HEK293 (cell line): ENCODE results near the gene MARCHF10.
"Not testable (repeated sequence)": the region's sequence is repeated elsewhere in the genome, so short reads cannot be mapped to it uniquely, and the experiment has no call there.

Source experiments
- CTCF ChIA-PET: fragments of 350-600 bp; formaldehyde crosslinking; extraction: SDS; loops from one replicate; lab custom pipeline; 2021; ENCODE audit warnings: antibody characterized with exemption; lab: Yijun Ruan, JAX
- POLR2A ChIA-PET: fragments of 300-600 bp; formaldehyde crosslinking; extraction: SDS; loops from one replicate; lab custom pipeline; 2020; ENCODE audit warnings: antibody characterized with exemption, inconsistent platforms; lab: Yijun Ruan, JAX
- H3K27ac ChIP-seq: fragments of 200-500 bp; sonication (Bioruptor generic); 2 replicates; pipeline ENCODE4 v1.5.1; 2014; ENCODE audit warnings: low read depth, low read length, control low read depth, inconsistent platforms; ENCODE audit errors: extremely low read depth
- H3K36me3 ChIP-seq, 2 experiments: fragments of 200-500 bp in 1 of 2; sonication (Bioruptor generic) in 1 of 2; 1 replicate in 1 of 2; 2 replicates in 1 of 2; pipeline ENCODE4 v1.5.1; 2014 to 2017; ENCODE audit warnings: inconsistent platforms in 2 of 2, low read length in 2 of 2; ENCODE audit not compliant: control insufficient read depth in 2 of 2, insufficient read depth in 1 of 2
- H3K4me1 ChIP-seq: fragments of 200-500 bp; sonication (Bioruptor generic); 2 replicates; pipeline ENCODE4 v1.5.1; 2014; ENCODE audit warnings: mild to moderate bottlenecking, low read length, inconsistent platforms; ENCODE audit not compliant: control insufficient read depth, insufficient read depth
- H3K4me3 ChIP-seq: 2 replicates; pipeline ENCODE4 v1.5.1; 2011; ENCODE audit warnings: low read depth, mild to moderate bottlenecking, control low read depth, low read length, moderate library complexity
- H3K9me3 ChIP-seq: fragments of 200-500 bp; sonication (Bioruptor generic); 2 replicates; pipeline ENCODE4 v1.5.1; 2014; ENCODE audit warnings: low read depth, low read length, inconsistent platforms; ENCODE audit not compliant: control insufficient read depth, insufficient read depth
- OVOL3 ChIP-seq: fragments of 450-650 bp; formaldehyde crosslinking; IDR thresholded peaks from 2 replicates; pipeline ENCODE4 v1.5.1; 2016; ENCODE audit warnings: missing biosample characterization, missing genetic modification characterization
- ZBTB20 ChIP-seq: fragments of 450-650 bp; formaldehyde crosslinking; IDR thresholded peaks from 2 replicates; pipeline ENCODE4 v1.5.1; 2016; ENCODE audit warnings: missing biosample characterization, missing genetic modification characterization
- ZBTB8A ChIP-seq: fragments of 450-650 bp; formaldehyde crosslinking; IDR thresholded peaks from 2 replicates; pipeline ENCODE4 v1.5.1; 2016; ENCODE audit warnings: missing biosample characterization, missing genetic modification characterization
- ZNF140 ChIP-seq: fragments of 450-650 bp; formaldehyde crosslinking; IDR thresholded peaks from 2 replicates; pipeline ENCODE4 v1.5.1; 2016; ENCODE audit warnings: missing biosample characterization, missing genetic modification characterization
- ZNF266 ChIP-seq: fragments of 450-650 bp; formaldehyde crosslinking; IDR thresholded peaks from 2 replicates; pipeline ENCODE4 v1.5.1; 2016; ENCODE audit warnings: missing biosample characterization, missing genetic modification characterization, low read depth
- ZNF394 ChIP-seq: fragments of 450-650 bp; formaldehyde crosslinking; IDR thresholded peaks from 2 replicates; pipeline ENCODE4 v1.5.1; 2016; ENCODE audit warnings: missing biosample characterization, missing genetic modification characterization, mild to moderate bottlenecking, moderate library complexity, borderline replicate concordance
- ZNF426 ChIP-seq: fragments of 450-650 bp; formaldehyde crosslinking; IDR thresholded peaks from 2 replicates; pipeline ENCODE4 v1.5.1; 2017; ENCODE audit warnings: missing biosample characterization, missing genetic modification characterization, mild to moderate bottlenecking, inconsistent platforms, moderate library complexity
- ZNF555 ChIP-seq: fragments of 450-650 bp; formaldehyde crosslinking; conservative IDR thresholded peaks from 2 replicates; pipeline ENCODE4 v1.5.1; 2017; ENCODE audit warnings: missing biosample characterization, mild to moderate bottlenecking, missing genetic modification characterization, inconsistent platforms
- ZNF560 ChIP-seq: fragments of 450-650 bp; formaldehyde crosslinking; IDR thresholded peaks from 2 replicates; pipeline ENCODE4 v1.5.1; 2017; ENCODE audit warnings: missing biosample characterization, missing genetic modification characterization, borderline replicate concordance
- ZNF623 ChIP-seq: fragments of 450-650 bp; formaldehyde crosslinking; IDR thresholded peaks from 2 replicates; pipeline ENCODE4 v1.5.1; 2016; ENCODE audit warnings: missing biosample characterization, missing genetic modification characterization
- ZNF664 ChIP-seq: fragments of 450-650 bp; formaldehyde crosslinking; IDR thresholded peaks from 2 replicates; pipeline ENCODE4 v1.5.1; 2016; ENCODE audit warnings: missing biosample characterization, missing genetic modification characterization
- ZXDB ChIP-seq: fragments of 450-650 bp; formaldehyde crosslinking; IDR thresholded peaks from 2 replicates; pipeline ENCODE4 v1.5.1; 2016; ENCODE audit warnings: missing biosample characterization, missing genetic modification characterization
- TF ChIP-seq, protein P1 (sequence below): fragments of 450-650 bp; formaldehyde crosslinking; conservative IDR thresholded peaks from 2 replicates; pipeline ENCODE4 v1.5.1; 2016; ENCODE audit warnings: low read depth, missing biosample characterization, missing genetic modification characterization
- TF ChIP-seq, protein P2 (sequence below): fragments of 450-650 bp; formaldehyde crosslinking; conservative IDR thresholded peaks from 2 replicates; pipeline ENCODE4 v1.5.1; 2016; ENCODE audit warnings: low read depth, missing biosample characterization, missing genetic modification characterization
- TF ChIP-seq, protein P3 (sequence below): fragments of 450-650 bp; formaldehyde crosslinking; IDR thresholded peaks from 2 replicates; pipeline ENCODE4 v1.5.1; 2016; ENCODE audit warnings: missing biosample characterization, missing genetic modification characterization
- TF ChIP-seq, protein P4 (sequence below): fragments of 450-650 bp; formaldehyde crosslinking; IDR thresholded peaks from 2 replicates; pipeline ENCODE4 v1.5.1; 2017; ENCODE audit warnings: missing biosample characterization, missing genetic modification characterization

The MARCHF10 gene

DNA sequence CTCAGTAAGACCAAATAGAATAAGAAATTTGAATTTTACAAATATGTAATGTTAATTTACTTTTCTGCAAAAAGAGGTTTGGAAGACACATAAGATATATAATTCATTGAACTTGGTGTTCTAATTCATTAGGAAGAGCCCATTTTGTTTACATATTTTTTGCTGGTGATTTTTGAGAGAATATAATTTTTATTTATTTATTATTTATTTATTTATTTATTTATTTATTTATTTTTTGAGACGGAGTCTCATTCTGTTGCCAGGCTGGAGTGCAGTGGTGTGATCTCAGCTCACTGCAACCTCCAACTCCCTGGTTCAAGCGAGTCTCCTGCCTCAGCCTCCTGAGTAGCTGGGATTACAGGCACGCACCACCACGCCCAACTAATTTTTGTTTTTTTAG, 25.7 kb upstream of the MARCHF10 start:
- CTCF ChIA-PET, POLR2A ChIA-PET, H3K9me3 ChIP-seq, H3K27ac ChIP-seq, H3K36me3 ChIP-seq, H3K4me3 ChIP-seq, H3K4me1 ChIP-seq: not testable (repeated sequence)
- TF ChIP-seq, protein P1, sequence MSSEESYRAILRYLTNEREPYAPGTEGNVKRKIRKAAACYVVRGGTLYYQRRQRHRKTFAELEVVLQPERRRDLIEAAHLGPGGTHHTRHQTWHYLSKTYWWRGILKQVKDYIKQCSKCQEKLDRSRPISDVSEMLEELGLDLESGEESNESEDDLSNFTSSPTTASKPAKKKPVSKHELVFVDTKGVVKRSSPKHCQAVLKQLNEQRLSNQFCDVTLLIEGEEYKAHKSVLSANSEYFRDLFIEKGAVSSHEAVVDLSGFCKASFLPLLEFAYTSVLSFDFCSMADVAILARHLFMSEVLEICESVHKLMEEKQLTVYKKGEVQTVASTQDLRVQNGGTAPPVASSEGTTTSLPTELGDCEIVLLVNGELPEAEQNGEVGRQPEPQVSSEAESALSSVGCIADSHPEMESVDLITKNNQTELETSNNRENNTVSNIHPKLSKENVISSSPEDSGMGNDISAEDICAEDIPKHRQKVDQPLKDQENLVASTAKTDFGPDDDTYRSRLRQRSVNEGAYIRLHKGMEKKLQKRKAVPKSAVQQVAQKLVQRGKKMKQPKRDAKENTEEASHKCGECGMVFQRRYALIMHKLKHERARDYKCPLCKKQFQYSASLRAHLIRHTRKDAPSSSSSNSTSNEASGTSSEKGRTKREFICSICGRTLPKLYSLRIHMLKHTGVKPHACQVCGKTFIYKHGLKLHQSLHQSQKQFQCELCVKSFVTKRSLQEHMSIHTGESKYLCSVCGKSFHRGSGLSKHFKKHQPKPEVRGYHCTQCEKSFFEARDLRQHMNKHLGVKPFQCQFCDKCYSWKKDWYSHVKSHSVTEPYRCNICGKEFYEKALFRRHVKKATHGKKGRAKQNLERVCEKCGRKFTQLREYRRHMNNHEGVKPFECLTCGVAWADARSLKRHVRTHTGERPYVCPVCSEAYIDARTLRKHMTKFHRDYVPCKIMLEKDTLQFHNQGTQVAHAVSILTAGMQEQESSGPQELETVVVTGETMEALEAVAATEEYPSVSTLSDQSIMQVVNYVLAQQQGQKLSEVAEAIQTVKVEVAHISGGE (tag by site-specific recombination): peak; percentile 61
- TF ChIP-seq, protein P2, sequence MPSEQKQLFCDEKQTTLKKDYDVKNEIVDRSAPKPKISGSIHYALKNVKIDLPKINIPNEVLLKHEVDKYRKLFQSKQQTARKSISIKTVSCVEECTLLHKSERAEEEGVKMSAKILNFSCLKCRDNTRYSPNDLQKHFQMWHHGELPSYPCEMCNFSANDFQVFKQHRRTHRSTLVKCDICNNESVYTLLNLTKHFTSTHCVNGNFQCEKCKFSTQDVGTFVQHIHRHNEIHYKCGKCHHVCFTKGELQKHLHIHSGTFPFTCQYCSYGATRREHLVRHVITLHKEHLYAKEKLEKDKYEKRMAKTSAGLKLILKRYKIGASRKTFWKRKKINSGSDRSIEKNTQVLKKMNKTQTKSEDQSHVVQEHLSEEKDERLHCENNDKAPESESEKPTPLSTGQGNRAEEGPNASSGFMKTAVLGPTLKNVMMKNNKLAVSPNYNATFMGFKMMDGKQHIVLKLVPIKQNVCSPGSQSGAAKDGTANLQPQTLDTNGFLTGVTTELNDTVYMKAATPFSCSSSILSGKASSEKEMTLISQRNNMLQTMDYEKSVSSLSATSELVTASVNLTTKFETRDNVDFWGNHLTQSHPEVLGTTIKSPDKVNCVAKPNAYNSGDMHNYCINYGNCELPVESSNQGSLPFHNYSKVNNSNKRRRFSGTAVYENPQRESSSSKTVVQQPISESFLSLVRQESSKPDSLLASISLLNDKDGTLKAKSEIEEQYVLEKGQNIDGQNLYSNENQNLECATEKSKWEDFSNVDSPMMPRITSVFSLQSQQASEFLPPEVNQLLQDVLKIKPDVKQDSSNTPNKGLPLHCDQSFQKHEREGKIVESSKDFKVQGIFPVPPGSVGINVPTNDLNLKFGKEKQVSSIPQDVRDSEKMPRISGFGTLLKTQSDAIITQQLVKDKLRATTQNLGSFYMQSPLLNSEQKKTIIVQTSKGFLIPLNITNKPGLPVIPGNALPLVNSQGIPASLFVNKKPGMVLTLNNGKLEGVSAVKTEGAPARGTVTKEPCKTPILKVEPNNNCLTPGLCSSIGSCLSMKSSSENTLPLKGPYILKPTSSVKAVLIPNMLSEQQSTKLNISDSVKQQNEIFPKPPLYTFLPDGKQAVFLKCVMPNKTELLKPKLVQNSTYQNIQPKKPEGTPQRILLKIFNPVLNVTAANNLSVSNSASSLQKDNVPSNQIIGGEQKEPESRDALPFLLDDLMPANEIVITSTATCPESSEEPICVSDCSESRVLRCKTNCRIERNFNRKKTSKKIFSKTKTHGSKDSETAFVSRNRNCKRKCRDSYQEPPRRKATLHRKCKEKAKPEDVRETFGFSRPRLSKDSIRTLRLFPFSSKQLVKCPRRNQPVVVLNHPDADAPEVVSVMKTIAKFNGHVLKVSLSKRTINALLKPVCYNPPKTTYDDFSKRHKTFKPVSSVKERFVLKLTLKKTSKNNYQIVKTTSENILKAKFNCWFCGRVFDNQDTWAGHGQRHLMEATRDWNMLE: peak; percentile 67; the same call in 1 of the 2 replicates
- TF ChIP-seq ZNF623: peak; percentile 59
- TF ChIP-seq ZNF140 (tag by site-specific recombination): peak; percentile 35; the same call in 1 of the 2 replicates
- TF ChIP-seq ZNF266 (tag by site-specific recombination): 0 out of 2 replicates have a peak, but pooled peaks have one; percentile 28
- TF ChIP-seq ZNF426 (tag by site-specific recombination): peak; percentile 69
- TF ChIP-seq ZNF560 (tag by site-specific recombination): 0 out of 2 replicates have a peak, but pooled peaks have one; percentile 19
- TF ChIP-seq, protein P3, sequence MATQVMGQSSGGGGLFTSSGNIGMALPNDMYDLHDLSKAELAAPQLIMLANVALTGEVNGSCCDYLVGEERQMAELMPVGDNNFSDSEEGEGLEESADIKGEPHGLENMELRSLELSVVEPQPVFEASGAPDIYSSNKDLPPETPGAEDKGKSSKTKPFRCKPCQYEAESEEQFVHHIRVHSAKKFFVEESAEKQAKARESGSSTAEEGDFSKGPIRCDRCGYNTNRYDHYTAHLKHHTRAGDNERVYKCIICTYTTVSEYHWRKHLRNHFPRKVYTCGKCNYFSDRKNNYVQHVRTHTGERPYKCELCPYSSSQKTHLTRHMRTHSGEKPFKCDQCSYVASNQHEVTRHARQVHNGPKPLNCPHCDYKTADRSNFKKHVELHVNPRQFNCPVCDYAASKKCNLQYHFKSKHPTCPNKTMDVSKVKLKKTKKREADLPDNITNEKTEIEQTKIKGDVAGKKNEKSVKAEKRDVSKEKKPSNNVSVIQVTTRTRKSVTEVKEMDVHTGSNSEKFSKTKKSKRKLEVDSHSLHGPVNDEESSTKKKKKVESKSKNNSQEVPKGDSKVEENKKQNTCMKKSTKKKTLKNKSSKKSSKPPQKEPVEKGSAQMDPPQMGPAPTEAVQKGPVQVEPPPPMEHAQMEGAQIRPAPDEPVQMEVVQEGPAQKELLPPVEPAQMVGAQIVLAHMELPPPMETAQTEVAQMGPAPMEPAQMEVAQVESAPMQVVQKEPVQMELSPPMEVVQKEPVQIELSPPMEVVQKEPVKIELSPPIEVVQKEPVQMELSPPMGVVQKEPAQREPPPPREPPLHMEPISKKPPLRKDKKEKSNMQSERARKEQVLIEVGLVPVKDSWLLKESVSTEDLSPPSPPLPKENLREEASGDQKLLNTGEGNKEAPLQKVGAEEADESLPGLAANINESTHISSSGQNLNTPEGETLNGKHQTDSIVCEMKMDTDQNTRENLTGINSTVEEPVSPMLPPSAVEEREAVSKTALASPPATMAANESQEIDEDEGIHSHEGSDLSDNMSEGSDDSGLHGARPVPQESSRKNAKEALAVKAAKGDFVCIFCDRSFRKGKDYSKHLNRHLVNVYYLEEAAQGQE: peak; percentile 28; the same call in 1 of the 2 replicates
- TF ChIP-seq ZNF394 (tag by site-specific recombination): peak; percentile 80; the same call in 1 of the 2 replicates
- peak; percentile 54; the same call in 1 of the 2 replicates for TF ChIP-seq ZBTB8A (tag by site-specific recombination)
- peak; percentile 42 for TF ChIP-seq ZNF555 (tag by site-specific recombination)
- TF ChIP-seq, all 188 proteins: peak for 11; not testable (repeated sequence) for 177

DNA sequence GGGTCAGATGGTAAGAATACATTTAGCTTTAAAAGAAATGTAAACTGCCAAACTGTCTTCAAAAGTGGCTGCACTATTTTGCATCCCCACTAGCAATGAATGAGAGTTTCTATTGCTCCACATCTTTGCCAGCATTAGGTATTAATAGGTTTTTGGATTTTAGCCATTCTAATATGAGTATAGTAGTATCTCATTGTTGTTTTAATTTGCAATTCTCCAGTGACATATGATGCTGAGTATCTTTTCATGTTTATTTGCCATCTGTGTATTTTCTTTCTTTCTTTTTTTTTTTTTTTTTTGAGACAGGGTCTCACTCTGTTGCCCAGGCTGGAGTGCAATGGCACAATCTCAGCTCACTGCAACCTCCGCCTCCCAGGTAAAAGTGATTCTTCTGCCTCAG, 24.3 kb upstream of the MARCHF10 start:
- POLR2A ChIA-PET: interaction anchor here (0.6 to 0.7 kb wide), 2 partner anchors 162 to 197 kb away, joined by 3 to 5 read pairs; no protein-coding TSS in a partner anchor
- no peak for TF ChIP-seq ZBTB20 (tag by site-specific recombination)
- TF ChIP-seq OVOL3 (tag by site-specific recombination): no peak
- no peak for TF ChIP-seq ZXDB (tag by site-specific recombination)
- TF ChIP-seq ZNF664: peak; percentile 97
- TF ChIP-seq, protein P4, sequence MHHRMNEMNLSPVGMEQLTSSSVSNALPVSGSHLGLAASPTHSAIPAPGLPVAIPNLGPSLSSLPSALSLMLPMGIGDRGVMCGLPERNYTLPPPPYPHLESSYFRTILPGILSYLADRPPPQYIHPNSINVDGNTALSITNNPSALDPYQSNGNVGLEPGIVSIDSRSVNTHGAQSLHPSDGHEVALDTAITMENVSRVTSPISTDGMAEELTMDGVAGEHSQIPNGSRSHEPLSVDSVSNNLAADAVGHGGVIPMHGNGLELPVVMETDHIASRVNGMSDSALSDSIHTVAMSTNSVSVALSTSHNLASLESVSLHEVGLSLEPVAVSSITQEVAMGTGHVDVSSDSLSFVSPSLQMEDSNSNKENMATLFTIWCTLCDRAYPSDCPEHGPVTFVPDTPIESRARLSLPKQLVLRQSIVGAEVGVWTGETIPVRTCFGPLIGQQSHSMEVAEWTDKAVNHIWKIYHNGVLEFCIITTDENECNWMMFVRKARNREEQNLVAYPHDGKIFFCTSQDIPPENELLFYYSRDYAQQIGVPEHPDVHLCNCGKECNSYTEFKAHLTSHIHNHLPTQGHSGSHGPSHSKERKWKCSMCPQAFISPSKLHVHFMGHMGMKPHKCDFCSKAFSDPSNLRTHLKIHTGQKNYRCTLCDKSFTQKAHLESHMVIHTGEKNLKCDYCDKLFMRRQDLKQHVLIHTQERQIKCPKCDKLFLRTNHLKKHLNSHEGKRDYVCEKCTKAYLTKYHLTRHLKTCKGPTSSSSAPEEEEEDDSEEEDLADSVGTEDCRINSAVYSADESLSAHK: peak; percentile 46; the same call in 1 of the 2 replicates
- Histone ChIP-seq H3K4me1 (peaks cover 10% of the 10 kb centered on the region), H3K4me3 (no peak overlapping the region), H3K27ac (no peak overlapping the region), H3K36me3 (no peaks in the 10 kb centered on the region), H3K9me3 (no peaks in the 10 kb centered on the region)
- CTCF ChIA-PET: interaction anchor here (0.7 kb wide), 2 partner anchors 137 to 176 kb away, joined by 3 to 7 read pairs; no protein-coding TSS in a partner anchor

DNA sequence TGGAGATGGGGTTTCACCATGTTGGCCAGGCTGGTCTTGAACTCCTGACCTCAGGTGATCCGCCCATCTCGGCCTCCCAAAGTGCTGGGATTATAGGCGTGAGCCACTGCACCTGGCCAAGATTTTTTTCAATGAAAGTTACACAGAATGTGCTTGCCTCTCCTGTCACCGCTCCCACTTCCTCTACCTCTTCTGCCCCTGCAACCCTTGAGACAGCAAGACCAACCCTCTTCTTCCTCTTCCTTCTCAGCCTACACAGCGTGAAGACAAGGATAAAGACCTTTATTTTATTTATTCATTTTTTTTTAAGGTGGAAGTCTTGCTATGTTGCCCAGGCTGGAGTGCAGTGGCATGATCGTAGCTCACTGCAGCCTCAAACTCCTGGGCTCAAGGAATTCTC, 23.0 kb upstream of the MARCHF10 start:
- CTCF ChIA-PET, H3K36me3 ChIP-seq, H3K27ac ChIP-seq, H3K4me3 ChIP-seq, POLR2A ChIA-PET, H3K9me3 ChIP-seq: not testable (repeated sequence)
- H3K4me1 ChIP-seq: peaks cover 12% of the 10 kb centered on the region
